Stimulated activated CD4-positive, alpha-beta T cell treated with anti-CD3 and anti-CD28 coated beads, Interleukin-4, amount 100 ng/mL, for 24 hours (primary cell): ENCODE data around the gene C1QTNF3.

ENCODE experiments used
- DNase-seq: peaks from one replicate; pipeline ENCODE4 v3.0.0-alpha.2; 2020

C1QTNF3 gene

GRCh38 chr5:33985447-33985846 lies 57.6 kb downstream of the C1QTNF3 start:
- no peak for DNase-seq

- no peak for DNase-seq
Measured at GRCh38 chr5:33984671-33985124, 58.3 kb downstream of the C1QTNF3 start, which contains the start of gene SLC45A2. SLC45A2 (minus strand) TSS chr5:33984693; CDS start chr5:33984583, 110 bp downstream.

- no peak for DNase-seq
Measured at GRCh38 chr5:33984178-33984577, 58.8 kb downstream of the C1QTNF3 start.

GRCh38 chr5:33981408-33982162 lies 61.4 kb downstream of the C1QTNF3 start:
- no peak for DNase-seq

- DNase-seq = no peak
Measured at GRCh38 chr5:33980030-33980429, 63.0 kb downstream of the C1QTNF3 start.

- no peak for DNase-seq
Measured at GRCh38 chr5:33978306-33978705, 64.7 kb downstream of the C1QTNF3 start.

- no peak for DNase-seq
Measured at GRCh38 chr5:33976307-33976706, 66.7 kb downstream of the C1QTNF3 start.

- DNase-seq = no peak
Measured at GRCh38 chr5:33975852-33976251, 67.2 kb downstream of the C1QTNF3 start.

- DNase-seq = no peak
Measured at GRCh38 chr5:33973271-33973670, 69.7 kb downstream of the C1QTNF3 start.

- no peak for DNase-seq
Measured at GRCh38 chr5:33969572-33970452, 73.2 kb downstream of the C1QTNF3 start.

- no peak for DNase-seq
Measured at GRCh38 chr5:33968211-33969005, 74.6 kb downstream of the C1QTNF3 start.
